Measurements from ENCODE around the gene TOGARAM1. TPM values are rescaled to one million over a fixed set of nuclear protein-coding genes. Genes with fewer than 3 reads are reported as not detected.

TOGARAM1 gene
- total RNA-seq, 4 donors from 2014 or later = 9.9 to 19.5 (median 16.8) TPM

GRCh38 chr14:44951051-44951450 is 10.9 kb upstream of the TOGARAM1 start:
- H3K4me3 ChIP-seq (ENCODE audit: low read depth, poor library complexity, severe bottlenecking) = no peak overlapping the region
- DNase-seq (ENCODE audit: low spot score in 2 of 2) = no peak
- 90 to 95% methylated on average over 2 of the region's 2 CpGs for WGBS, 2 donors
- intact Hi-C loops (cut with DNase I; ENCODE audit: low total_unique reads) = no loop called here
- no peak for TF ChIP-seq POLR2A (IDR thresholded peaks at IDR 0.05)
- TF ChIP-seq CTCF (IDR thresholded peaks at IDR 0.05) = no peak

- intact Hi-C loops (cut with DNase I; ENCODE audit: low total_unique reads) = no loop called here
- no peak for DNase-seq (ENCODE audit: low spot score in 2 of 2)
- no peak for TF ChIP-seq POLR2A (IDR thresholded peaks at IDR 0.05)
- no peak for TF ChIP-seq CTCF (IDR thresholded peaks at IDR 0.05)
- H3K4me3 ChIP-seq (ENCODE audit: low read depth, poor library complexity, severe bottlenecking) = no peak overlapping the region
- 89 to 93% methylated on average over 4 of the region's 4 CpGs for WGBS, 2 donors
Measured at GRCh38 chr14:44952391-44953110, 9.4 kb upstream of the TOGARAM1 start.

- TF ChIP-seq CTCF (IDR thresholded peaks at IDR 0.05) = no peak
- TF ChIP-seq POLR2A (IDR thresholded peaks at IDR 0.05) = no peak
- WGBS, 2 donors = 96 to 97% methylated on average over 3 of the region's 3 CpGs
- no peak overlapping the region for H3K4me3 ChIP-seq (ENCODE audit: low read depth, poor library complexity, severe bottlenecking)
- no peak for DNase-seq (ENCODE audit: low spot score in 2 of 2)
- intact Hi-C loops (cut with DNase I; ENCODE audit: low total_unique reads) = no loop called here
Measured at GRCh38 chr14:44954750-44955149, 7.2 kb upstream of the TOGARAM1 start.

GRCh38 chr14:44955528-44955927 is 6.5 kb upstream of the TOGARAM1 start:
- H3K4me3 ChIP-seq (ENCODE audit: low read depth, poor library complexity, severe bottlenecking) = no peak overlapping the region
- TF ChIP-seq CTCF (IDR thresholded peaks at IDR 0.05) (no peak), POLR2A (IDR thresholded peaks at IDR 0.05) (no peak)
- DNase-seq (ENCODE audit: low spot score in 2 of 2) = no peak
- intact Hi-C loops (cut with DNase I; ENCODE audit: low total_unique reads) = no loop called here
- 74 to 81% methylated on average over 3 of the region's 3 CpGs for WGBS, 2 donors

GRCh38 chr14:44956866-44957265 is 5.1 kb upstream of the TOGARAM1 start:
- intact Hi-C loops (cut with DNase I; ENCODE audit: low total_unique reads) = no loop called here
- H3K4me3 ChIP-seq (ENCODE audit: low read depth, poor library complexity, severe bottlenecking) = no peak overlapping the region
- TF ChIP-seq POLR2A (IDR thresholded peaks at IDR 0.05) (no peak), CTCF (IDR thresholded peaks at IDR 0.05) (no peak)
- DNase-seq (ENCODE audit: low spot score in 2 of 2) = no peak
- 97 to 98% methylated on average over 3 of the region's 3 CpGs for WGBS, 2 donors

- intact Hi-C loops (cut with DNase I; ENCODE audit: low total_unique reads) = no loop called here
- 71 to 74% methylated on average over 3 of the region's 3 CpGs for WGBS, 2 donors
- DNase-seq (ENCODE audit: low spot score in 2 of 2) = no peak
- no peak overlapping the region for H3K4me3 ChIP-seq (ENCODE audit: low read depth, poor library complexity, severe bottlenecking)
- TF ChIP-seq CTCF (IDR thresholded peaks at IDR 0.05) (no peak), POLR2A (IDR thresholded peaks at IDR 0.05) (no peak)
Measured at GRCh38 chr14:44959538-44959937, 2.5 kb upstream of the TOGARAM1 start.

Data from lower leg skin (tissue), 4 donors.